Kasumi-1 (cell line): ENCODE results near the gene SLC6A2.

ENCODE experiments used
- DNase-seq, 2 experiments: peaks; one replicate each; lab custom pipeline; 2025; lab: John Stamatoyannopoulos, UW

SLC6A2 gene

DNA sequence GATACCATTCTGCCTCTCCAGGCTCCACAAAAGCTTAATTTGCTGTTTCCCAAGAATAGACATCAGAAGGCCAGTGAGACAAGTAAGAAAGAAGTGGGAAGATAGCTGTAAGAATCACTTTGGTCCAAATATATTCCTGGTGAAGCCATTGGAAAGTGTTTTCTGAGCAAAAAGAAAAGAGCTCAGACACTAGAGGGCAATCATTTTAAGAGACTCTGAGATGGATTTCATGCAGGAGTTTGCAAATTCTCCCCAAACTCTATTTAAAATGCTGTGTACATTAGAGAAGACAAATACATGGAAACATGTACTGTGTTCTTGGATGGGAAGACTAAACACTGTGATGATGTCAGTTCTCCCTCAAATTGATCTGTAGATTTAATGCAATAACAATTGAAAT lies 8.0 kb upstream of the SLC6A2 start:
- DNase-seq: no peak

GRCh38 chr16:55651841-55652824 lies 3.7 kb upstream of the SLC6A2 start:
- no peak for DNase-seq

GRCh38 chr16:55653106-55653505 lies 2.7 kb upstream of the SLC6A2 start:
- no peak for DNase-seq

DNA sequence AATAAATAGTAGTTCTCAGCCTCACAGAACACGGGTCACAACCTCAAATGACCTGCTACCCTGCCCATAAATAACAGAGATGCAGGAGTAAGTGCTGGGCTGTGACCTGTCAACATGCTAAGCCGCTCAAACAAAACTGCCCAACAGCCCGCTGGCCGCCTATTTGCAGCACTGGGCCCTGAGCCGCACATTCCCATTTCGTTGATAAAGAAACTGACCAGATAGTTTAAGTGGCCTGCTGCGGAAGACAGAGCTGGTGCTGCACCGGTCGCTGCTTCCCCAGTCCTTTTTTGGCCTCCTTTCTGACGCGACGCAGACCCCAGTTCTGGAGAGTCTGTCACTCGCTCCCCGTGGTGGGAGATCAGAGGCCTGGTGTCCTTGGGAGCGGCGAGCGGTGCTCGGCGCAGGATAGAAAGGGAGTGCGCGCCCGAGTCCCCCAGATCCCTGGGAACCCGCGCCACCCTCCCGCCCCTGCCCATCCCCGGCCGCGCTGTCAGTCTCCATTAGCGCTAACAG lies 349 bp upstream of the SLC6A2 start:
- no peak for DNase-seq

DNA sequence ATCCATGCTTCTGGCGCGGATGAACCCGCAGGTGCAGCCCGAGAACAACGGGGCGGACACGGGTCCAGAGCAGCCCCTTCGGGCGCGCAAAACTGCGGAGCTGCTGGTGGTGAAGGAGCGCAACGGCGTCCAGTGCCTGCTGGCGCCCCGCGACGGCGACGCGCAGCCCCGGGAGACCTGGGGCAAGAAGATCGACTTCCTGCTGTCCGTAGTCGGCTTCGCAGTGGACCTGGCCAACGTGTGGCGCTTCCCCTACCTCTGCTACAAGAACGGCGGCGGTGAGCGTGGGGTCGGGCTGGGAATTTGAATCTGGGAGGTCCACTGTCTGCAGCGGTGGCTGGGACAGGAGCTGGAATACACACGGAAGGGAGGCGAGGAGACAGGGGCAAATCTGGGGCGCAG lies 904 bp downstream of the SLC6A2 start:
- DNase-seq: no peak

DNA sequence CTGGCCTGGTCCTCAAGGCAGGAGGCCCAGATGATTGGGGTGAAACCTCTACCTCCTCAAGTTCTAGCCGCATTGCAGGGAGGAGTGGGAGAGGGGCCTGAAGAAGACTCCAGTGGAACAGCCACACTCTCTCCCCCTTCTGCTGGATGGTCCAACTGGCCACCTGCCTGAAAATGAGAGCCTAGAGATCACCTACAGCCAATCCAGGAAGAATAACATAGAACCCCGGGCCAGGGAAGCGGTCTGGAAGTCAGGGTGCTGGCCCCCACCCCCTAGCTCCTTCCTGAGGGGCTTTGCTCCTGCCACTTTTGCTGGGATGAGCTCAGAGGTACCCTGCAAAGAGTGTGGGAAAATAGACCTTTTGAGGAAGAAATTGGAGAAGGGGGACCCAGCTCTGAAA lies 1.8 kb downstream of the SLC6A2 start:
- no peak for DNase-seq

DNA sequence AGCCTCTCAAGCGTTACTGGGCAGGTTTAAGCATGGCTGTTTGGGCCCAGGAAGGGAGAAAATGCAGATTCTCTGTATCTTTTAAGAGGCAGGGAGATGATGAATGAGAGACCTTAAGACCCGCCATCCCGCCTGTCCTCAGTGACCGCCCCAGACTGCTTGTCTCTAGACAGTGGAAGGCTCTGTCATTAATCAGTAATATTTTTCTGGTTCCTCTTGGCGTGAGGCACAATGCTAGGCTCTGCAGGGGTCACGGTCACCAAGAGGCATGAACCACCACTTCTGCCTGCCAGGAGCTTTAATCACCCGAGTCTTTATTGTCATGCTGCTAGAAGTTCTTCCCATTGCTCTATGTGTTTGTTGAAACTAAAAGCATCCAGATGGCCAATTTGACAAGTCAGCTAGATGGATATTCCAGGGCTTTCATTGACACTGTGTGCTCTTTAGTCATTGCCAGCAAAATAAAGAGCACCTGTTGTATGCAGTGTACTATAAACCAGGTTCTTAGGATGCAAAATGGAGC lies 3.2 kb downstream of the SLC6A2 start:
- DNase-seq: no peak

- no peak for DNase-seq
Observed at GRCh38 chr16:55660026-55660425, 4.2 kb downstream of the SLC6A2 start.

- DNase-seq: no peak
Observed at GRCh38 chr16:55660828-55661227, 5.0 kb downstream of the SLC6A2 start.

DNA sequence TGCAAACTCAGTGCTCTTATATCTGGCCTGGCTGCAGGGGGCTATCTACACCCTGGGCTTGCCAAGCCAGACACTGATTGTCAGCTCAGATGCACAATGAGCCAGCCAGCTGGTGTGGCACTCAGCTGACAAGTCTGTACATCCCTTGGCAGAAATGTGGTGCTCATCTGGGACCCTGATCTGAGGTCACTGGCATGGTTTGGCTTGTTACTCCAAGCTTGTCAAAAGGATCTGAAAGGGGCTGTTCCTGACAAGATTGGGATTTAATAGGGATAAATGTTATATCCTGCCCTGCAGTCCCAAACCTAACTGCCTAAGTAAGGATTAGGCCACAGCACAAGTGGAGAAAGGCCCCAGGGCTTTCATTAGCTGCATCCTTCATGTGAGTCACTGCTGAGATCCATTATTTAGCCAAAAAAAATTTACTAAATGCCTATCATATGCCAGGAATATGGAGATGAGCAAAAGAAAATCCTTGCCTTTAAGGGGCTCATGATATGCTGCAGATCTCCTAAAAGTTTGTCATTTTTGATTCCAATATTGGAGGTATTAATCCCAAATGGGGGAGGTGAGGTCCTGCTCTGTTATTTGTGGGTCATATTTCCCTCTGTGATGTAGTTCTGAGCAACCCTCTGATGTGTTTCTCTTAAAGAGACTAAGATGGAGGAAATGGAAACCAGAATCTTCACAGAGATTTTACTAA lies 6.3 kb downstream of the SLC6A2 start:
- no peak for DNase-seq

DNA sequence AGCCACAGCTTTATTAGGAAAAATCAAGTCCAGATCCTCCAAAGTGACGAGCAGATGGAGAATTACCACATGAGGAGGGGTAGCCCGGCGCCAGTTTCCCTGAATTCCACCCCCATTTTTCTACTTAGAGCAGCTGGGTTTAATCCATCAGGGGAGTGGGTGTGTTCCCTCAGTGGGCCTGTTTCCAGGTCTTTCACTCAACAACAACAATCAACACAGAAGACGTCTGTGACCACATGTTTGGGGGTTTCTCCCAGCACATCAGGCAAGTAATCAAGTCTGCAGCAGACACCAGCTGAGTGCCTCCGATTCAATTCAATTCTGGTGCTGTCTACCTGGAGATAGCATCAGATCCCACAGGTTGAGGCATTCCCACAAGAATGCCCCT lies 6.8 kb downstream of the SLC6A2 start:
- no peak for DNase-seq

GRCh38 chr16:55663225-55663624 lies 7.4 kb downstream of the SLC6A2 start:
- no peak for DNase-seq

DNA sequence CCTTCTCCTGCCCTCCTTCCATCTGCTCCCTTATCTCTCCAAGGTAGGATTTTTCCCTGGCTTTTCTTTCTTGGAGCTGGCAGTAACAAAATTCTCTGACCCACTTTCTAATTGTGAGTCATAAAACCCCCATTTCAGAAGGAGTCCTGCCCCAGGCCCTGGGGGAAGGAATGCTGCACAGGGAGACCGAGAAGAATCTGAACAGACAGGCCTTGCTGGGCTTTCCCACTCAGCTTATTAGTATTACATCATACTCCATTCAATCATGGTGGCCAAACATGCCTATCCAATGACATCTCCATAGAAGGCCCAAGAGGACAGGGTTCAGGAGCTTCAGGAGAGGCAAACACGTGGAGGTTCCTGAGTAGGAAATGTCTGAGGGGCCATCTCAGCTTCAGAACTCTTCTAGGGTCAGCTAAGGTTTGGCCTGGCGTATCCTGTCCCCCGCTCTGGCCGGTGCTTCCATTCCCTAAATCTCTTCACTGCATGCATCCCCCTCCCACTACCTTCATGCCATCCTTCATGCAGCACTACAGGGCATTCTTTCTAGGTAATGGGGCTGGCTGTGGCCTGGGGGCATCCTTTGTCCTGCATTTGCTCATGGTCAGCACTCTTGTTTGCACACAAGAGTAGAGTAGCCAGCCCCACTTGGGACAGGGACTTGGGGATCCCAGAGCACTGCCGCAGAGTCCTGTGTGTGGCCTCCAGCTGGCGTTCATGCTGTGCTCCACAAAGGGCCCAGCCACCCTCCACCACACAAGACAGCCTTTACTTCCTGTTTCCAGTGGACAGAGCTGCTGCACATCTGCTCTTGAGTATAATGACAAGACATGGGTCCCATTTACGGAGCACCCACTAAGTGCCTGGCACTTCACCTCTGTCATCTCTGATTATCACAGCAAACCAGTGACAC lies 8.2 kb downstream of the SLC6A2 start:
- DNase-seq: no peak

DNA sequence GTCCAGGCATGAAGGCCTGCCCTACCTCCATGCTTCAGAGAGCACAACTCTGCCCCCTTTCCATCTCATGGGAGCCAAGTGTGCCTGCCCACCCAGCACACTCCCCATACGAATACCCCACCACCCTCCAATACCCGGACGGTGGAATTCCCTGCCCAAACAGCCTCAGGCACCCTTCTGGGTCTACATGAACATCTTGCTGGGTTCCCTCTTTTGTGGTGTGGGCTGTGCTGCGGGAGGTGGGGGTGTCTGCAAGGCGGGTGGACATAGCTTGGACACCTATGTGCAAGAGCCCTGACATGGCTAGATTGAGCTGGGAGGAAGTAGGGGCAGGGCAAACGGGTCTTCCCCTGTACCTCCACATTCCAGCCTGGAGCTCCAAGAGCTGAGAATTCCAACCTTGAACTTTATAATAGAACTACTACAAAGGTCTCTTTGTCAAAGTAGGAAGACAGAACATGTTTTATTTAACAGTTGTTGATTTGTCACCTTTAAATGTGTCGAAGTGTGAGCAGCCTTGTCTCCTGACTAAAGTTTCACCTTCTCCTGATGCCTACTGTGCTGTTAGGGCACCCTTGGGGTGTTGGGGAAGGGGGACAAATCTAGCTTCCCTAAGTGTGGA lies 9.1 kb downstream of the SLC6A2 start:
- no peak for DNase-seq

DNA sequence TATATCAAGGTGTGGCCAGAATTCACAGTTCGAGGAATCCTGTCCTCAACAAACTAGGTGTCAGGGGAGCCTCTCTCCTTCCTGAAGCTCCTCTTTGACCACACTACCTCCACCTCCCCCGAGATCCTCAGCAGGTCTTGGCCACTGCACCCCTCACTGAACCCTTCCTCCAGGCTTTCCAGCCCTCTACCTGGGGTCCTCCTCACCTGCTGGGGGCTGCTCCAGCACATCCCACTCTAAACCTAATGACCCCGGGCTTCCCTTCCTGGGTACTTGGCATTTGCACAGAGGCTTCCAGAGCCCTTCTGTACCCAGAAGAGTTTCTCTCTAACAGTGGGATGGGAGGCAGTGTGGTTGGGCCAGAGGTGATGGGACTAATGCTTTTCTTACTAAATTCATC lies 9.7 kb downstream of the SLC6A2 start:
- no peak for DNase-seq

DNA sequence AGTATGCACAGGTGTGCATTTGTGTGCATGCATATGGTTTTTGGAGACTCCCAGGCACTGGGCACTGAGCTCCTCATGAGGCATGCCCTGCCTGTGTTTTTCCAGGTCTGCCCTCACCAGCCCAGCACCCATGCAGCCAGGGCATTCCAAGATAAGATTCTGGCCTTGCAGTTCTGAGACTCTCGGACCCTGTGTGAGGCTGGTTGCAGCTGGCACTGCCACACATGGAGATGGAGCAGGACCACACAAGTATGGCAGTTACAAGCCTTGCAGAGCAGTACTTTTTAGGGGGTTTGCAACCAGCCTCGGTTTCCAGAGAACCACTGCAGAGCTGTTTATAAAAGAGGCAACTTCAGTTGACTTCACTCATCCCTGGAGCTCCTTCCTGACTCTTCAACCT lies 10.2 kb downstream of the SLC6A2 start:
- DNase-seq: no peak

- DNase-seq: no peak
Observed at GRCh38 chr16:55667753-55668152, 12.0 kb downstream of the SLC6A2 start.

GRCh38 chr16:55668340-55669281 lies 12.8 kb downstream of the SLC6A2 start:
- DNase-seq: no peak

- no peak for DNase-seq
Observed at GRCh38 chr16:55671206-55671973, 15.6 kb downstream of the SLC6A2 start.

- DNase-seq: no peak
Observed at GRCh38 chr16:55671974-55672280, 16.1 kb downstream of the SLC6A2 start.
